GM12872 (cell line): ENCODE data around the gene GNAQ.

Experiments used
- CTCF ChIP-seq: IDR thresholded peaks from 3 replicates; pipeline ENCODE4 v1.5.1; 2011; ENCODE audit warnings: low read depth, mild to moderate bottlenecking, low read length, moderate library complexity; ENCODE audit not compliant: insufficient read depth

The GNAQ gene

GRCh38 chr9:77826621-77827020, 205.0 kb downstream of the GNAQ start:
- TF ChIP-seq CTCF, result no peak

DNA sequence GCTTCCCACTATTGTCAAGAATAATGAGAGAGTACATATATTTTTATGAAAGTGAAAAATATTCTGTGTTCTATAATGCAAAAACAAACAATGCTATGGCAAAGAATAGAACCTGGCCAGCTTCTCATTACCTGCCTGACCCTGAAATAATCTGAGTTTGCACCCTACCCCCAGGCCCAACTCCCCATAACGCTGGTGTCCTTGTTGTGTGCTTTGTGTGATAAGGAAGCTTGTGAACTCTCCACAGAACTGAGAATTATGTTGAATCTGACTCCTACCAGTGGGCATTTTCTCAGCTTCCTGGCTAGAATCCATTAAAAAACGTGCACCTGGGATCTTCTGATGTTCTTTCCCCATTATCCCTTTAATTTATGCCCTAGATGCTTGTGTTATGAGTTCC, 205.5 kb downstream of the GNAQ start:
- no peak for TF ChIP-seq CTCF

- TF ChIP-seq CTCF, result no peak
Measured at GRCh38 chr9:77825361-77825760, 206.2 kb downstream of the GNAQ start.

GRCh38 chr9:77820293-77820954, 211.2 kb downstream of the GNAQ start:
- TF ChIP-seq CTCF, result no peak

GRCh38 chr9:77819657-77820056, 212.0 kb downstream of the GNAQ start:
- TF ChIP-seq CTCF, result no peak

DNA sequence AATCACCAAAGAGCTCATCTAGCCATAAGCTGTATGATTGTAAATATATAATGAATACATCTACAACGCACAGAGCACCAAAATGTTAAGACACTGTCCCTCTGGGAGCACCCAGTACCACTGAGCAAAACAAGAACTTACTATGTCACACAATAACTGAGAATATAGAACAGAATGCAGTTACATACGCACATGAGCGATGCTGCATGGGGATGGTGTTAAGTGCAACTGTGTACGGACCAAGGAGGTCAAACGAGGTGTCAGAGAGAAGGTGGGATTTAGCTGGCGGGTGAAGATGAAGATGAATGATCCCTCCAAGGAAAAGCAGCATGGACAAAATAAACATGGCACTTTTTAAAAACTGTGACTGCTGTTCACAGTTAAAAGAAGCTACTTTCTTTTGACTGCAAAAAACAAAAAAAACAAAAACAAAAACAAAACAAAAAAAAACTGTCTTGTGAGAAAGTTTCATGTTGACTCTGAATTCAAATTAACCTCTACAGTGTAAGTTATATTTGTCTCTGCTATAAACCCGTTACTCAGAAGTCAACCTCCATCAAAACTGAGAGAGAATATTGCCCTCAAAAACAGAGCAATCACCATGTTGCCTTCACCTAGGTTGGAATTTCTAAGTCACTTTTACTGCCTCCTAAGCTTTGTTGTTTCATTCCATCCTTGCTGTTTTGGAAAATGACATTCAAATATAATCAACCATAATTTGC, 213.9 kb downstream of the GNAQ start:
- no peak for TF ChIP-seq CTCF

GRCh38 chr9:77816641-77817341, 214.8 kb downstream of the GNAQ start:
- no peak for TF ChIP-seq CTCF
